ENCODE results near the gene RELN.

- TF ChIP-seq CTCF (IDR thresholded peaks at IDR 0.05; ENCODE audit: poor library complexity) (no peak), EZH2phosphoT487 (IDR thresholded peaks at IDR 0.05; ENCODE audit: low read depth, severe bottlenecking, unreplicated experiment) (no peak), EZH2 (IDR thresholded peaks at IDR 0.05; ENCODE audit: borderline replicate concordance) (no peak)
Measured at GRCh38 chr7:103865442-103865841, 124.0 kb downstream of the RELN start.

All from hepatocyte (in vitro differentiated cells).